Adrenal gland (tissue), 12 donors: ENCODE results near the gene EVL. TPM values are rescaled to one million over a fixed set of nuclear protein-coding genes. Genes with fewer than 3 reads are reported as not detected.

ENCODE experiments used
- DNase-seq, 7 donors: peaks; one replicate each; pipeline ENCODE4 v3.0.0-alpha.2; 2019 to 2020
- H3K27ac ChIP-seq, 5 donors: fragments of 200-600 bp; sonication (generic) in 4 of 5; 1 replicate in 3 of 5; 2 replicates in 2 of 5; pipeline versions ENCODE4 v1.5.1 to v1.8.0; 2016 to 2020; ENCODE audit warnings: mild to moderate bottlenecking in 1 of 5
- H3K27me3 ChIP-seq: fragments of 200-600 bp; 2 replicates; pipeline ENCODE4 v1.8.0; 2021
- H3K36me3 ChIP-seq, 2 donors: fragments of 200-600 bp; replicated peaks in 1 of 2; 1 replicate in 1 of 2; 2 replicates in 1 of 2; pipeline versions ENCODE4 v1.5.1 to v1.8.0; 2018 to 2022
- H3K4me1 ChIP-seq, 2 donors: fragments of 200-600 bp; replicated peaks in 1 of 2; 1 replicate in 1 of 2; 2 replicates in 1 of 2; pipeline versions ENCODE4 v1.5.1 to v1.8.0; 2018 to 2021
- H3K4me3 ChIP-seq, 4 donors: fragments of 200-600 bp; sonication (generic) in 3 of 4; one replicate each; pipeline ENCODE4 v1.5.1; 2016 to 2018
- H3K9me3 ChIP-seq, 3 donors: fragments of 200-600 bp; sonication (generic) in 1 of 3; replicated peaks in 1 of 3; 1 replicate in 2 of 3; 2 replicates in 1 of 3; pipeline versions ENCODE4 v1.5.1 to v1.8.0; 2016 to 2021
- POLR2A ChIP-seq, 2 donors: fragments of 450-650 bp; IDR thresholded peaks; one replicate each; pipeline ENCODE4 v1.6.1; 2017; ENCODE audit warnings: antibody characterized with exemption in 2 of 2, mild to moderate bottlenecking in 2 of 2, moderate library complexity in 1 of 2
- WGBS, 4 donors: extraction: QIAGEN DNeasy Blood & Tissue Kit in 2 of 4; methylation state at CpG; one replicate each; pipeline versions ENCODE4 v1.1.5 to v1.1.7; 2013 to 2017; 5-methylcytosine and 5-hydroxymethylcytosine counted together
- intact Hi-C, 2 donors: fragments of 100-400 bp; cut with DNase I; formaldehyde crosslinking; loops; one replicate each; pipeline versions ENCODE4 v1.14.1 to v1.15.0; 2022 to 2023
- polyA plus RNA-seq, 3 donors: library from polyadenylated mRNA; stranded (reverse); fragments of 200-250 nt in 2 of 3; fragments of 350-450 nt in 1 of 3; fragmentation: Illumina TruSeq in 1 of 3; extraction: RNeasy Lipid Tissue Mini Kit (QIAGEN cat#74804) in 1 of 3; gene quantifications; one replicate each; pipeline ENCODE4 v1.2.3, GENCODE V29; 2013 to 2014
- total RNA-seq, 9 donors: library from RNA; depleted of rRNA in 4 of 9; stranded (reverse); fragments of >200 nt in 4 of 9; fragments of 120-200 nt in 1 of 9; fragmentation: NEBNext Ultra II Directional in 1 of 9; extraction: Animal tissue kit (Norgen Biotek cat#: 25700) in 1 of 9; gene quantifications; one replicate each; pipeline versions ENCODE4 v1.1.0 to v1.2.4, GENCODE V29; 2013 to 2023
- TF ChIP-seq, protein P1 (sequence below), 6 experiments: fragments of 450-650 bp in 4 of 6; fragments of 200-600 bp in 2 of 6; sonication (generic) in 1 of 6; IDR thresholded peaks; 1 replicate in 5 of 6; 2 replicates in 1 of 6; pipeline versions ENCODE4 v1.5.1 to v1.8.0; 2016 to 2021; ENCODE audit warnings: antibody characterized with exemption in 6 of 6, mild to moderate bottlenecking in 2 of 6, moderate library complexity in 1 of 6
- donor health status: healthy with polysubstance abuse.
- donor health status: Bipolar disorder and iron deficiency.
- donor health status: DM: yes; HTN: yes; CAD: no.
- donor health status: DM: no; HTN: no; CAD: no.
- donor health status: DM: no; HTN: no; CAD: no.
- donor health status: DM: yes; HTN: yes; CAD: no.

Gene EVL
- total and polyA plus RNA-seq, 12 donors, result 23.7 to 209 (median 46.8) TPM

GRCh38 chr14:100131181-100131580 lies 66.0 kb downstream of the EVL start:
- Histone ChIP-seq H3K36me3 (peaks cover 0 to 53% of the 10 kb centered on the region in 2 donors), H3K27me3 (no peaks in the 10 kb centered on the region), H3K27ac (no peak overlapping the region), H3K4me1 (no peaks in the 10 kb centered on the region), H3K9me3 (no peaks in the 10 kb centered on the region), H3K4me3 (no peak overlapping the region)
- 84 to 93% (median 90%) methylated on average over 6 of the region's 6 CpGs for WGBS, 4 donors
- no peak for DNase-seq
- TF ChIP-seq, protein P1, sequence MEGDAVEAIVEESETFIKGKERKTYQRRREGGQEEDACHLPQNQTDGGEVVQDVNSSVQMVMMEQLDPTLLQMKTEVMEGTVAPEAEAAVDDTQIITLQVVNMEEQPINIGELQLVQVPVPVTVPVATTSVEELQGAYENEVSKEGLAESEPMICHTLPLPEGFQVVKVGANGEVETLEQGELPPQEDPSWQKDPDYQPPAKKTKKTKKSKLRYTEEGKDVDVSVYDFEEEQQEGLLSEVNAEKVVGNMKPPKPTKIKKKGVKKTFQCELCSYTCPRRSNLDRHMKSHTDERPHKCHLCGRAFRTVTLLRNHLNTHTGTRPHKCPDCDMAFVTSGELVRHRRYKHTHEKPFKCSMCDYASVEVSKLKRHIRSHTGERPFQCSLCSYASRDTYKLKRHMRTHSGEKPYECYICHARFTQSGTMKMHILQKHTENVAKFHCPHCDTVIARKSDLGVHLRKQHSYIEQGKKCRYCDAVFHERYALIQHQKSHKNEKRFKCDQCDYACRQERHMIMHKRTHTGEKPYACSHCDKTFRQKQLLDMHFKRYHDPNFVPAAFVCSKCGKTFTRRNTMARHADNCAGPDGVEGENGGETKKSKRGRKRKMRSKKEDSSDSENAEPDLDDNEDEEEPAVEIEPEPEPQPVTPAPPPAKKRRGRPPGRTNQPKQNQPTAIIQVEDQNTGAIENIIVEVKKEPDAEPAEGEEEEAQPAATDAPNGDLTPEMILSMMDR (IDR thresholded peaks at IDR 0.05), result no peak
- intact Hi-C loops, result no loop called here

GRCh38 chr14:100132161-100132902 lies 67.1 kb downstream of the EVL start:
- no peaks in the 10 kb centered on the region for H3K27me3 ChIP-seq
- peaks cover 0 to 51% of the 10 kb centered on the region in 2 donors for H3K36me3 ChIP-seq
- H3K4me1 ChIP-seq, result no peaks in the 10 kb centered on the region
- intact Hi-C loops, result no loop called here
- DNase-seq, result no peak
- H3K9me3 ChIP-seq, result no peaks in the 10 kb centered on the region
- H3K27ac ChIP-seq, result no peak overlapping the region
- no peak overlapping the region for H3K4me3 ChIP-seq
- TF ChIP-seq, protein P1 (IDR thresholded peaks at IDR 0.05), result no peak
- whole genome bisulfite sequencing, 4 donors, result 86 to 91% (median 90%) methylated on average over 18 to 25 of the region's 25 CpGs

DNA sequence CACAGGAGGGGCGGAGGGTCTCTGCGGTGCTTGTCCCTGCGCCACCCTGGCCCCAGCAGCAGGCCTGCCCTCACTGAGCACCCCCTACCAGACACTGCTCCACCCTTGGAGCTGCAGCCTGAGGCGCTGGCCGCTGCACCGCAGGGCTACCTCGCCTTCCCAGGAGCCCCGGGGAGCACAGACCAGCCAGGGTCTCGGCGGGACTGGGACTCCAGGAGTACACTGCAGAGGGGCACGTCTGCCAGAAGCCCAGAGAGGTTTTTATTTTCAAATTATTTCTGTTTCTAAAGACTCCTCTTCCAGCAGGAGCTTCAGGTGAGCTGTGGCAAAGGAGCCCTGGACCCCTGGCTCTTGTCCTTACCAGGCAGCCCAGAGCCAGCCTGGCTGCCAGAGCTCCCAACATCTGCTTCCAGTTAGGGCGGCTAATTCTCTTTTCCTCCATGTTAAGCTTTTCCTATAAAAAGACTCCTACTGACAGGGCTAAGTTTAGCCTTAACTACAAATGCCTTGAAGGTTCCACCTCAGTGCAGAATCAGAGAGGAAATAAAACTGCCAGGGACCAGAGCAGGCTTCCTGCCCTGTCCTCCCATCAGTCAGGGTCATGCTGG lies 67.8 kb downstream of the EVL start:
- H3K36me3 ChIP-seq, result peaks cover 0 to 57% of the 10 kb centered on the region in 2 donors
- TF ChIP-seq, protein P1 (IDR thresholded peaks at IDR 0.05), result no peak
- no peak for TF ChIP-seq POLR2A (IDR thresholded peaks at IDR 0.05)
- no peak overlapping the region for H3K4me3 ChIP-seq
- no peaks in the 10 kb centered on the region for H3K9me3 ChIP-seq
- H3K27ac ChIP-seq, result no peak overlapping the region
- no peaks in the 10 kb centered on the region for H3K4me1 ChIP-seq
- intact Hi-C loops, result no loop called here
- H3K27me3 ChIP-seq, result no peaks in the 10 kb centered on the region
- no peak for DNase-seq
- WGBS, 4 donors, result 91 to 96% (median 92%) methylated on average over 1 to 12 of the region's 12 CpGs

DNA sequence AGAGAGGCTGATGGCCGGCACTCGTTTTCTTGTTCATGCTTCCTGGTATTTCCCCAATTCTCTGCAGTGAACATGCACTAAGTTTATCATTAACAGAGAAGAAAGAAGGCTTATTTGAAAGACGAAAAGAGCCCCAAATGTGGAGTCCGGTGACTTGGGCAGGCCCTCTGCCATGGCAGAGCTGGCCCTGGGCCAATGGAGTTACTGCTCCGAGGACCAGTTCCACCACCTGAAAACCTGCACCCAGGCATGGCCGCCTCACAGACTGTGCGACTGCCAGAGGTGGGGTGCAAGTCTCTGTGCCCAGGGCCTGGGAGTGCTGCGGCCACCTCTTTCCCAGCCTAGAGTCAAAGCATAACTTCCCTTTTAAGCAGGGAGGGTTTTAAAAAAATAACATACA lies 69.4 kb downstream of the EVL start:
- no peak overlapping the region for H3K27ac ChIP-seq
- no peaks in the 10 kb centered on the region for H3K4me1 ChIP-seq
- intact Hi-C loops, result no loop called here
- no peak overlapping the region for H3K4me3 ChIP-seq
- TF ChIP-seq, protein P1 (IDR thresholded peaks at IDR 0.05), result no peak
- TF ChIP-seq POLR2A (IDR thresholded peaks at IDR 0.05), result no peak
- peaks cover 0 to 54% of the 10 kb centered on the region in 2 donors for H3K36me3 ChIP-seq
- DNase-seq, result no peak
- no peaks in the 10 kb centered on the region for H3K27me3 ChIP-seq
- 93 to 99% (median 95%) methylated on average over 7 to 8 of the region's 8 CpGs for WGBS, 4 donors
- no peaks in the 10 kb centered on the region for H3K9me3 ChIP-seq
